ENCODE measurements around the gene CHGA.

CHGA gene

DNA sequence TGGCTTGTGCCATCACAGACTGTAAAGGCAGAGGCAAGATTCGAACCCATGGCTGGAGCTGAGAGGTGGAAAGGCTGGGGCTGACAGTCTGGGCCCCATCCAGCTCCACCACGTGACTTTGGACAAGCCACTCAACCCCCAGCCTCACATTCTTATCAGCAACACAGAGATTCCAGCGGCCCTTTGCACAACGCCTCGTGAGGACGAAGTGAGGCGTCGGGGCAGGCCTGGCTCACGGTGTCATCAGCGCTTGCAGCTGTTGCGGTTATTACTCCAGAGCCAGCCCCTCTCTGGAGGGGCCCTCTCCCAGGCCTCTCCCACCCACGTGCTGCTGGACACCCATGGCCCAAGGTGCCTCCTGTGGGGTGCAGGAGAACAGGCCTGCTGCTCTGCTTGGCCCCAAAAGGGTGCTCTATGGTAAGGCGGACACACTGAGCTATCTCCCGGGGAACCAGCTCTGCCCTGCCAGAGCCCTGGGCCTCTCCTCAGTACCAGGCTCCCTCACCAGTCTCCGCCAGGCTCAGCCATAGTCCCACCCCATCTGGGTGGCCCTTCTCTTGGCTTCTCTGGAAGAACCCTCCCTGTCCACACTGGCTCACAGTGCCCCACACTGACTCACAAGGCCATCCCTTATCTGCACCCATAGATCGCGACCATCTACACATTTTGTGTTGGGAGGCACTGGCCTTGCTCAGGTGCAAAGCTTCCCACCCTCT lies 21.1 kb downstream of the CHGA start:
- no peak for DNase-seq (ENCODE audit: low read depth in 2 of 2)

DNA sequence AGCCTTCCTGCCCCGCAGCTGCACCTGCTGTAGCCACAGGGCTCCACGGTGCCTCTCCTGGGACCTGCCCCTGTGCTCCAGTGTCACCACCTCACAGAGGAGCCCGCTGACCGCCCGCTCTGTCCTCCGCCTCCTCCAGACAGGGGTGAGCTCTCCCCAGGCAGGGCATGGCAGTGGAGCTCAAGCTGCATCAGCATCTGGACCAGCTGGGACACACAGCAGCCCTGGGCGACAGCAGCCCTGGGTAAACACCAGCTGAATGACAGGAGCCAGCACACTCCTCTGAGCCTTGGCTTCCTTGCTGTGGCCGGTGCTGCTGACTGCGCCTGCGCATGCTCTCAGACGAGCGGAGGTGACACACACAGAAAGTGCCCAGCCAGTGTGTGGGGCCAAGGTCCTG lies 22.0 kb downstream of the CHGA start:
- DNase-seq (ENCODE audit: low read depth in 2 of 2), result no peak

DNA sequence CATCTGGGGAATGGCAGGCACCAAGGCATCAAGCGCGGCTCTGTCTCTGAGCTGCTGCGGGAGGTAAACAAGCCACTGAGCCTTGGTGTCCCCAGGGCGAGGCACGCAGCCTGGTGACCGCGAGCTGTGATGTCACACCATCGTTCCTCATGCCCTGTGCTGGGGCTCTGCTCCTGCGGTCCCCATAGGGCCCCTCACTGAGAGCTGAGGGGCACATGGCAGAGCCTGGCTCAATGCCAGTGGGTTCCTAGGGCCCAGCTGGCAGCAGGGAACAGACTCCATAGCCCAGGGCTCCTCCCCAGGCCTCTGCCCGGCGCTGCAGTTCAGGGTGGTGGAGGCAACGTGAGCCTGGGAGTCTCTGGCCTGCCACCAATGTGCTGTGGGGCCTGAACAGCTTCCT lies 22.6 kb downstream of the CHGA start:
- DNase-seq (ENCODE audit: low read depth in 2 of 2), result no peak

DNA sequence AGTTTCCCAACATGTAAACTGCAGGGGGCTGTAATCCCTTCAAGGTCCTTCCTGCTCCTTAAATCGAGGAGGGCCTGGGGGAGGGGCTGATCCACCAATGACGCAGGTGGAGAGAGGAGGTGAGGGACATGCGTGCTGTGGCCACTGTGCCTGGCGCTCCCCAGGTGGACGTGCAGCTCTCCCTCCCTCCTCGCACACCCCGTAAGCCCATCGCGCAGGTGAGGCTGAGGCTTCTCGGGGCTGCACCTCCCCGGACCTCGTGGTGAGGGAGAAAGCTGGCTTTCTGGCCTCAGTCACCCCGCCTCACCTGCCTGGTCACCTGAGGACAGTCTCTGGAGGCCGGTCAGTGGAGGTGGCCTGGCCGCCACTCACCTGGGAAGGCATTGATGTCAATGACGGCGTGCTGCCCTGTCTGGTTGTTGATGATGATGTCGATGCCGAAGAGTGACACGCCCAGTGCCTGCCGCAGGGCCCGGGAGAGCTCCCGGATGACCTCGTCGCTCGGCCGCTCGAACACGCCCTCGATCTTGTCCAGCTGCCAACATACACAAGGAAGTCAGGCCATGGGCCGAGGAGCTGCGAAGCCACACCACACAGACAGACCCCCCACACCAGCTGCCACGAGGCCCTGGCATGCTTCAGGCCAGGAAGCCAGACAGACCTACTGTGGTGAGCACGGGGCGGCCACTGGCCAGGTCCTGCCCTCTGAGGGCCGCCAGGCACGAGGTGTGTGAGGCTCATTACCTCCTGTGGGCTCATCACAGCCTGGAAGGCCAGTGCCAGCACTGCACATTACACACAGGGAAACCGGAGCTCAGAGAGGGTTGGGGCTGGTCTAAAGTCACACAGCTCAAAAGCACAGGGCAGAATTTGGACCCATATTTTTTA lies 23.3 kb downstream of the CHGA start:
- DNase-seq (ENCODE audit: low read depth in 2 of 2), result no peak

DNA sequence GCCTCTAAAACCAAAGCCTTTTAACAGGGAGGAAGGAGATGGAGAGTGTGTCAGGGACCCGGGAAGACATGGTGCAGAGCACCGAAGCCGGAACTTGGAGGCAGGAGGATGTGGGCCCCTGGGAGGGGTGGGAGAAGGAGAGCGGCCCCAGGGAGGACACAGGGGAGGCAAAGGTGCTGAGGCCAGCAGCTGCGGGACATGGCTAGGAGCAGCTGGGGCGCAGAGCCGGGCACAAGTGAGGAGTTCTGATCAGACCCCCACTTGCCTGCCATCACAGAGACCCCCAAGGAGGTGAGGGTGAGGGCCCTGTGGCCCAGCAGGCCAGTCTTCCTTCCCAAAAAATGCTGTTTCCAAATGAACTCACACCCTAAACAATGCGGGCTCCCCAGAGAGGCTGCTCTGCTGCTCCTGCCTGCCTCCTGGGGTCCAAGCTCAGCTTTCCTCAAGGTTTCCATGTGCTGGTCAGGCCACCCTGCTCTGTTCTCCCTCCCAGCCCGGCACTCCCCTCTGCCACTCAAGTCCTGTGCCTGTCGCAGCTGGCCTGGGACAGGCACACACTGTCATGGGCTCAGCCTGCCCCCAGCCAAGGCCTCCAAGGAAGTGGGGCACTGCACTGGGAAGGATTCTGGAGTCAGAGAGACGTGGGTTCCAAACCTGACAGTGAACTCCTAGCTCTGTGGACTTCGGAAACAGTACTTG lies 24.0 kb downstream of the CHGA start:
- no peak for DNase-seq (ENCODE audit: low read depth in 2 of 2)

DNA sequence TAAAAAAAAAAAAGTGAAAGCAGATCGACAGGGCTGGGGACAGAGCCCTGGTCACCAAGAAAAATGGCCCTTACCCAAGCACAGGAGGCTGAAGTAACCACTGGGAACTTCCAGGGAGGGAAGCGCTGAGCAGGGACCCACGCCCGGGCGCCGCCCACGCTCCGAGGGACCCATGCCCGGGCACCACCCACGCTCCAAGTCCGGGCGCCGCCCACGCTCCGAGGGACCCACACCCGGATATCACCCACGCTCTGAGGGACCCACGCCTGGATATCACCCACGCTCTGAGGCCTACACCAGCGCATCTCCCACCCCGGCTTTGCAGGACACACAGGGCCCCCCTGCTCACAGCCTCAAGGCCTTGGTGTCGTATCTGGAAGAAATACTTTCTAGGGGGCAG lies 25.7 kb downstream of the CHGA start:
- no peak for DNase-seq (ENCODE audit: low read depth in 2 of 2)

DNA sequence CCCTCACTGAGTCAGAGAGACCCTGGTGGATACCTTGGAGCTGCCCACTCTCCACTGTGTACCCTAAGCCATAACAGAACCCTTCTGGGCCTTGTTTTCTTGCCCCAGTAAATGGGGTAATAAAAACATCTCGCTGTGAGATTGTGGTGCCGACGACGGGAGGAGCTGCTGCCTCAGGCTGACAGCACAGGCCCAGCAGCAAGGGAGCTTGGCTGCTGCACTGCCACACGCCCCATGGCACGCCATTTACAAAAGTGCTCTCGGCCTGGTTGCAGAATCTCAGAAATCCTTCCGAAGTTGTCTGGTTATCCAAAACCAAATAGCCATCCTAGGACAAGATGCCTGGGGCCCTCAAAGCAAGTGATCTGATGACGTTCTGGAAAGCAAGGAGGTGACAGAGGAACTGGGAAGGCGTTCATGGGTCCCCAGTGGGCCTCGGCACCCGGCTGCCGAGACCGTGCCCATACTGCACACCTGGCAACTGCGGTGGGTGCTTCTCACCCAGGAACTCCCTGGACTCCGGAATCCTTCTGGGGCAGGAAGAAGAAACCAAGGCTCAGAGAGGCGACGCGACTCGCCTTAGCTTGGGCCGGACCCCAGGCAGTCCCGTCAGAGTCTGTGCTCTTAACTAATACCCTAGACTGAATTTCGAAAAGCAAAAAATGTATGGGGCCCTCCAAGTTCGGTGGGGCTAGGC lies 26.7 kb downstream of the CHGA start:
- DNase-seq (ENCODE audit: low read depth in 2 of 2), result no peak

DNA sequence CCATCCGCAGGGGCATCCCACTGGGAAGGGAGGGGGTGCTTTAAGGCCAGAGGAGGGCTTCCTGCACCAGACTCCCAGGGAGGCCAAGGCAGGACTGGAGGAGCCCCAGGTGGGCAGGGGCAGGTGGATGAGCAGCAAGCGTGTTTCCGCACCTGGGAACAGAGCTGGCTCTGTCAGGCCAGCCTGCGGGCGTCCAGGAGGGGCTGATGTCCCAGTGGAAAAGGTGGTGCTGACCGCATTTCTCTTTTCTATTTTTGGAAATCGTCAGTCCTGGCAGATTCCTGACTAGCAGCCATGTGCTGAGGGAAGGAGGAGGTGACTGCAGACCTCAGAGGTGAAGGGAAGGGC lies 27.2 kb downstream of the CHGA start:
- DNase-seq (ENCODE audit: low read depth in 2 of 2), result no peak

DNA sequence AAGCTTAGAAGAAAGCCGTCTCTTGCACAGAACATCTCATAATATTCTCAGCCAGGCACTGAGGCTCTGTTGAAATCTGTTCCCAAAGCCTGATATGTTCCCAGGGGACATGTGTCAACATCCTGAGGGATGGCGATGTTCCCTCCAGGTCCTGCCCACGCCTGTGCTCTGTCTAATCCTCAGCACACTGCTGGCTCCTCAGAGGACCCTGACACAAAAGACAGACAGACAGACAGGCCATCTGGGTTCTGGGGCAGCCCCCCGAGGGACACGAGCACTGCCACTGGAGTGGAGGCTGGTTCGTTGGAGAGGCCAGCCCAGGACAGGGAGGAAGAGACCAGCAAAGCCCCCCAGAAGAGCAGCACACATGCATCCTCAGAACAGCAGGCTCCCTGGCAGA lies 27.8 kb downstream of the CHGA start:
- no peak for DNase-seq (ENCODE audit: low read depth in 2 of 2)

DNA sequence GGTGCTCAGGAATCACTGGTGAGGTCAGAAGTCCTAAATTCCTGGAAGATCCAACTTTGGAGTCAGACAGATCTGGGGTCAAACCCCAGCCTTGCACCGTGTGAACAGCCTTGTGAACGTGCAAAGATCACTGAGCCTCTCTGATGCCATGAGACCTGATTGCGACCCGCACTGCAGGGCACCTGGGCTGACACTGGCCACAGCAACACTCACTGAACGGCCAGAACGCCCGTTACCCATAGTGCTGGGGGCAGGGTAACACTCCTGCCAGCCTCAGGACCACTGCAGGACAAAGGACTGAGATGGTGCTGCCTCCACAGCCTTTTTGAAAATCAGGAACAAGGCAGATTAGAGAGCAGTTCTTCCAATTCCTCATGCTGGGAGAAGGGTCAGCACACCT lies 28.3 kb downstream of the CHGA start:
- DNase-seq (ENCODE audit: low read depth in 2 of 2), result no peak

DNA sequence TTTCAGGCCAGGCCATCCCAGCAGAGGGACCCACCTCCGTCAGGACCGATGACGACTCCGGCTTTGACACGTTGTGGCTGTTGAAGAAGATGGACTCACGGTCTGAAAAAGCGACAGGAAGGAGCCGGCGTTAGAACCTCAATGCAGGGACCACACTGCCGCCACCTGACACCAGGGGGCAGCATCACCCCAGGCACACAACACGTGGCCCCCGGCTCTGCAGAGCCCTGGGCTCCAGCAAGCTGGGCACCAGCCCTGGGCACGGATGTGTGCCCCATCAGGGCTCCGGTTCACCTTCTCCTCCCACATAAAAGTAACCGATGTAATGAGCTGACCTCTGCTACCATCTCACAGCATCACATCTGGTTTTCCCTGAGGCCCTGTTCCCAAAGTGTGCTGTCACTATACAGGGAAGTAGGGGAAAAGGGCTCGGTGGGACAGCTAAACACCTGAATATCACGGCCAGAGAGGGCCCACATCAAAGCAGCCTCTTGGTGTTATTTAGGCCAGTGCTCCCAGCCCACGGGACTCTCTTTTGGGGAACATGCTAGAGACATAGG lies 29.0 kb downstream of the CHGA start:
- peak; percentile 62 to 82 for DNase-seq (ENCODE audit: low read depth in 2 of 2)

DNA sequence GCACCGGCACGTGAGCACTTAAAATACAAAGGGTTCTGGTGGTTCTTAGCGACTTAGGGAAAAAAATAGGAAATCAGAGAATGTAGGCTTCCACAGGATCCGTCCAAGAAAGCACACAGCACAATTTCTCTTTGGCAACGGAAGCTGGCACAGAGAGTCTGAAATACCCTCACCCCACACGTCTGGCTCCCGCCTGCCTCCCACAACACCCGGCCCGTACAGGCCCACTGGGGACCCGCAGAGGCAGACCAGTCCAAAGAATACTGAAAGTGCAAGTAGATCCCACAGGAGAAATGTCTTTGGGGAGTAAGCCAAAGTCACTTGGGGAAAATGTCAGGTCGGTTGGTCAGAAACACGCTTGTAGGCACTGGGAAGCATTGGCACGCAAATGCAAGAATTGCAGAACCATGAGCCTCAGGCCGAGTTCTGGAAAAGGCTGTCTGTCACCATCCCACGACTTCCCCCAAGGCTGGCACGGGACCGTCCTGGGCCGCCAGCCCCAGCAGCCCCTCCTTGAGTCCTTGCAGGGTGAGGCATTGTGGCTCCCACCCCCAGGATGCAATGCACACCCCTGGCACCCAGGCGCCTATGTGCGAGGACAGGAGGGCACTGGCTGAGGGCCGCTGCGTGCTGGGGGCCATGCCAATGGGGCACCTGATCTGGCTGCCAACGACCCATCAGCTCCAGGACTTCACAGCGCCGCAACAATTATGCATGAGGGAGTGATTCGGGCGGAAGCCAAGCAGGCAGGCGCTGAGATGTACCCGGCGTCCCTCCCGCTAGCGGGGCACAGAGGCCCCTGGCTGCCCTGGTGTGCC lies 29.7 kb downstream of the CHGA start:
- no peak for DNase-seq (ENCODE audit: low read depth in 2 of 2)

DNA sequence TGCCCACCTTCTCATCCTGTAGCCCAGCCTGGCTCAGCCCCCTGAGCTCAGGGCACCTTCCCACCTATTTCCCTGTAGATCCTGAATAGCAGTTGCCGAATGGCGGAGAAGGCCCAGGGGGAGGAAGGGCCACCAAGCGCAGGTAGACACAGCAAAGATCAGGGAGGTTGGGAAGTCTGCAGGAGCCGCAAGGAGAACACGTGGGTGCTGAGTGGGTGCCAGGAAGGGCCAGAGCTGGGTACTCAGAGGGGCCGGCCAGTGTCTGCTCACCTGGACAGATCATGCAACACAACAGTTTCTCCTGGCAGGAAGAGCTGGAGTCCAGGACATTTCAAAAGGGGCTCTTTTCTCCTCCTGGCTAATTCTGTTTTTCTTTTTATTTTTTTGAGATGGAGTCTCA lies 30.6 kb downstream of the CHGA start:
- DNase-seq (ENCODE audit: low read depth in 2 of 2), result no peak

DNA sequence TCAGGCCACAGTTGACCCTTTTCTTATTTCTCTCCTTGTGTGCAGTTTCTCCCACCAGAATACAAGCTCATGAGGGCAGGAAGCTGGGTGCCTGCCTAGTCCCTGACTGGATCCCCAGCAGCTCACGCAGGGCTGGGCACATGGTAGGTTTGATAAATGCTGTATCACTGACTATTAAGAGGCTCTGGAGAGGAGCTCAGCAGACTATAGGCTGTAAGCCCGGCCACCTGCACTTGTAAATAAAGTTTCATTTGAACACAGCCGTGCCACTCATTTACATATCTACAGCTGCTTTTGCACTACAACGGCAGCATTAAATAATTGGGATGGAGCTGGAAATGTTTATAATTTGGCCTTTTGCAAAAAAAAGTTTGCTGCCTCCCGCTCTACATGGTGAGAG lies 32.0 kb downstream of the CHGA start:
- no peak for DNase-seq (ENCODE audit: low read depth in 2 of 2)

DNA sequence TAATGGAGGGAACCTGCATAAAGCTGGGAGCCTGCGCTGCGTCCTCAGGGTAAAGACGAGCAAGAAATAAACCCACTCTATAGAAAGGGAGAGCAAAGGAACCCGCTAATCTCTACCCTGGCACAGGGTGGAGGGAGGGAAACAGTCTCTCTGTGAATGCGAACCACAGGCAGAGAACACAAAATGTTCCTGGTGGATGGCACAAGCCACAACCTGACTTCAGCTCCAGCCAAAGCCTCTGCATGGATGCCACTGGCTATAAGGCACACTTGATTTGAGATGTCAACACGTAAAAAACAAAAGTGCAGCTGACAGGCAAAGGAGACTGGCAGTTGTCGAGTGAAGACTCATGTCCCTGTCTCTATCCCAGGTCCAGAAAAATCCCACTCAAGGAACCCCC lies 32.4 kb downstream of the CHGA start:
- DNase-seq (ENCODE audit: low read depth in 2 of 2), result no peak

DNA sequence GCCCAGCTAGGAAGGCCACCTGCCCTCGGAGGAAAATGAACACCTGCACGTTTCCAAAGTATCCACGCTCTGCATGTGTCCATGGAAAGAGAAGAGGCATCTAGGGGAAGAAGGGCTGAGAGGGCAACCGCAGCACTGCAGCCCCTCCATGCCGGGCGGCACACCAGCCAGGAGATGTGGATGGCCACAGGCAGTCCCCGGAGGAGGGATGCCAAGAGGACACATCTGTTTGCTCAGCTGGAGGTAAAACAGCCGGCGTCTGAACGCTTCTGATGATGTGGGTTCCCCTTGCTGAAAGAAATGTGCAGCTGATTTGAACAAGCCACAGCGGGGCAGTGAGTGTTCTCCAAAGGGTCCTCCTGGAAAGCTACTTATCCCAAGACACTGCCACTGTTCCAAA lies 34.0 kb downstream of the CHGA start:
- no peak for DNase-seq (ENCODE audit: low read depth in 2 of 2)

DNA sequence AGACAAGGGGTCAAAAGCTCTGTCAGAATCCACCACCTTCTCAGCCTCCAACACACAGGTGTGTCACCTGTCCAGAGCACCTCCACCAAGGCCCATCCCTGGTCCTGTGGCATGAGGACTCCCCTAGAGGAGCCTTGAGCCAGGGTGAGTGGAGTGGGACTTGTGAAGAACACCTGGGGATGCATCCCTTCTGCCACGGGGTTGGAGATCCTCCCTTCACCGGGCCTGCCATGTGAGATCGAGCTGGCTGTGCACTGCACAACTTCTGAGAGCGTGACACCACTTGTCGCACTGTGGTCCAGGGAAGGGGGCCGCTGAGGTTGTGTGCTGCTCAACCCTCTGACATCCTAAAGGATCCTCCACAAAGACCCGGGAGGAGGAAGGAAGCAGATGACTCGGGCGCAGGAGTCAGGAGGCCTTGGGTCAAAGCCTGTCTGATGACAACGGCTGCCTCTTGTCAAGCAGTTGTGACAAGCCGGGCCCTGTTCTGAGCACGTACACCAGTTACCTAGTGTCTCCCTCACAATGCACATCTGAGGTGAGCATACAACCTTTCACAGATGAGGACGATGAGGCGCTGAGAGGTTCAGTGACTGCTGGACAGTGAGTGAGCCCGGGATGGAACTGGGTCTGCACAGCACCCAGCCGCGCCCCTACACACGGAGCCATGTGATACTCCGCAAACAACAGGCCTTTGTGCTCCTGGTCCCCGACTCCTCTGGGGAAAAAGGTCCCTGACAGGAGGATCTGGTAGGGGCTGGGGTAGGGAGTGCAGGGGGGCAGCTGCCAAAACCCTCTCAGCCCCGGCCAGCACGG lies 35.6 kb downstream of the CHGA start:
- DNase-seq (ENCODE audit: low read depth in 2 of 2), result no peak

DNA sequence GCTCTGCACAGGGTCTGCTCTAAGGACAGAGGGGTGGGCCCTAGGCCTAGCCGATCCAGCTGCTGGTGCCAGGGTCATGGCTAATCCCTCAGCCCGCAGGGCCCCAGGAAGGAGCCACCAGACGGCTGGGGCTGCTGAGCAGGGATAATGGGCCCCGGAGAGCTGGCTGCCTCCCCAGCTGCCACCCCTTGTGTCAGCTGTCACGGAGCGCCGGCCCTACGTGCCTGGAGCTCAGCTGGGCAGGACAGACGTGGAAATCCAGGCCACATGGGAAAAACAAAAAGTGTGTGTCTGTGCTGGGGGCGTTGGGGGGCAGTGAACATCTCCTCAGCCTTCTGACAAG lies 36.2 kb downstream of the CHGA start:
- no peak for DNase-seq (ENCODE audit: low read depth in 2 of 2)

DNA sequence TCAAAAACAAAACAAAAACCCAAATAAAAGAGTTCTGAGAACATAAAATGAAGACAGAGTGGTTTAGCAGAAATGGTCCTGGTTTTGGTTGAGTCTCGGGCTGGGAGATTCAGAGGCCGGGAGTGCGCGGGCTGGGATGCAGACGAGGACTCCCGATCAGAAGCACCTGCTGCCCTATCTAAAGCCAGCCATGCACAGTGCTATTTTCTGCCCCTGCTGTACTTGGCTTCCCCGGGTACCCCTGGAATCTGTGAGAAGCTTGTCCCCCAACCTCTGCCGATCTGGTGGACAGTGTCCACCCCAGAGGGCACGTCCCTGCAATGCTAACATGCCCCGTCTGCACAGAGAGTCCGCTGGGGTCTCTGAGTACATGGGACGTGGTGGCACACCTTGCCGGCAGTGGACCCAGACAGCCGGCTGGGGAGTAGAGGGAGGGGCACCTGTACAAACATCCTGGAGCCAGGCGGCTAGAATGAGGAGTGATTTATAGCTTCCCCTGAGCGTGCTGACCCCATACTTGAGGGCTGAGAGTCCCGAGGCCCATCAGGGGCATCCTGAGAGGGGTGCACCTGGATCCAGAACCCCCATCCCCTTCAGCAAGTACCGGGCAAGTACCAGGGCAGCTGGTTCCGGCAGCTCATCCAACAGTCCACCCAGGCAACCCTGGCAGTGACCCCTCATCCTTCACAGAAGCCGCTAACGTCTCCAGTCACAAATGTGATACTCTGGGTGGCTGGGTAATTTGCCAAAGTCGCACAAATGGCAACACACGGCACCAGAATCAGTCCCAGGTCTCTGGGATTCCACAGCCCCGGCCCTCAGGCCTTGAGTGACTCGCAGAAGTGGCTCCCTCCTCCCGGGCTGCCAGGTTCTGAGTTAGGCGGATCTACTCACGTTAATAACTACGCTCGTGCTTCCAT lies 37.1 kb downstream of the CHGA start:
- no peak for DNase-seq (ENCODE audit: low read depth in 2 of 2)
